GM23338 (cell line): Measurements from ENCODE around the gene SUPT5H. TPM values are rescaled to one million over a fixed set of nuclear protein-coding genes. Genes with fewer than 3 reads are reported as not detected.
A peak's percentile ranks its signal among the peaks of the same experiment; 100 is the strongest.

Experiments used
- ATAC-seq: fragments of 200-7000 bp; cut with Tn5 transposase; 3 replicates; pipeline ENCODE4 v1.9.1; 2020
- DNase-seq: peaks from one replicate; pipeline ENCODE4 v3.0.0-alpha.2; 2015; ENCODE audit warnings: low spot score
- H2AFZ ChIP-seq: fragments of 200-600 bp; sonication (generic); 2 replicates; pipeline ENCODE4 v1.8.0; 2016; ENCODE audit warnings: antibody characterized with exemption, mild to moderate bottlenecking, moderate library complexity
- H3F3A ChIP-seq: fragments of 200-600 bp; sonication (generic); replicated peaks from 2 replicates; pipeline ENCODE4 v1.8.0; 2017; ENCODE audit warnings: antibody characterized with exemption, mixed run types, low read depth
- H3K27ac ChIP-seq: fragments of 200-600 bp; sonication (generic); 2 replicates; pipeline ENCODE4 v1.6.1; 2016; ENCODE audit warnings: low read depth
- H3K27me3 ChIP-seq: fragments of 200-600 bp; sonication (generic); 2 replicates; pipeline ENCODE4 v1.8.0; 2016; ENCODE audit warnings: mild to moderate bottlenecking, mixed run types, moderate library complexity; ENCODE audit not compliant: insufficient read depth
- H3K36me3 ChIP-seq: fragments of 200-600 bp; sonication (generic); 2 replicates; pipeline ENCODE4 v1.8.0; 2016; ENCODE audit warnings: mild to moderate bottlenecking; ENCODE audit not compliant: insufficient read depth
- H3K4me1 ChIP-seq: fragments of 200-600 bp; sonication (generic); 2 replicates; pipeline ENCODE4 v1.8.0; 2016; ENCODE audit warnings: mild to moderate bottlenecking, moderate library complexity; ENCODE audit not compliant: insufficient read depth
- H3K4me2 ChIP-seq: fragments of 200-600 bp; sonication (generic); 2 replicates; pipeline ENCODE4 v1.7.1; 2017; ENCODE audit warnings: mixed run types
- H3K4me3 ChIP-seq: fragments of 200-600 bp; sonication (generic); 2 replicates; pipeline ENCODE4 v1.6.1; 2016; ENCODE audit warnings: mixed run types
- H3K79me2 ChIP-seq: fragments of 200-600 bp; sonication (generic); replicated peaks from 2 replicates; pipeline ENCODE4 v1.8.0; 2017; ENCODE audit warnings: mild to moderate bottlenecking; ENCODE audit not compliant: insufficient read depth
- H3K9me2 ChIP-seq: fragments of 200-600 bp; sonication (generic); 2 replicates; pipeline ENCODE4 v1.8.0; 2017; ENCODE audit not compliant: insufficient read depth
- H4K20me1 ChIP-seq: fragments of 200-600 bp; sonication (generic); replicated peaks from 2 replicates; pipeline ENCODE4 v1.8.0; 2017; ENCODE audit warnings: mild to moderate bottlenecking; ENCODE audit not compliant: insufficient read depth
- H3K27ac Mint-ChIP-seq: 2 replicates; pipeline ENCODE4 v1.8.0; 2020; ENCODE audit warnings: inconsistent platforms, mild to moderate bottlenecking, moderate library complexity, mixed read lengths
- H3K27me3 Mint-ChIP-seq: 3 replicates; pipeline ENCODE4 v1.8.0; 2022; ENCODE audit warnings: low read depth, mild to moderate bottlenecking, moderate library complexity, mixed read lengths, inconsistent platforms; ENCODE audit not compliant: insufficient read depth, poor library complexity
- H3K36me3 Mint-ChIP-seq: 3 replicates; pipeline ENCODE4 v1.8.0; 2021; ENCODE audit warnings: low read depth, mild to moderate bottlenecking, inconsistent platforms, moderate library complexity, mixed read lengths
- H3K4me1 Mint-ChIP-seq: 3 replicates; pipeline ENCODE4 v1.8.0; 2020; ENCODE audit warnings: mild to moderate bottlenecking, inconsistent platforms, mixed read lengths
- H3K4me3 Mint-ChIP-seq: 3 replicates; pipeline ENCODE4 v1.8.0; 2021; ENCODE audit warnings: moderate library complexity, mild to moderate bottlenecking, inconsistent platforms, mixed read lengths
- H3K9me3 Mint-ChIP-seq: 3 replicates; pipeline ENCODE4 v1.8.0; 2020; ENCODE audit warnings: moderate library complexity, mild to moderate bottlenecking, inconsistent platforms, mixed read lengths
- CREB1 ChIP-seq: fragments of 250-450 bp; sonication (Bioruptor Pico); IDR thresholded peaks from 2 replicates; pipeline ENCODE4 v1.5.0; 2020; ENCODE audit warnings: low read depth, mild to moderate bottlenecking, moderate library complexity
- EZH2 ChIP-seq: fragments of 200-600 bp; sonication (generic); IDR thresholded peaks from one replicate; pipeline ENCODE4 v1.8.0; 2017; ENCODE audit warnings: antibody characterized with exemption, mild to moderate bottlenecking, low read depth; ENCODE audit not compliant: unreplicated experiment
- EZH2phosphoT487 ChIP-seq: fragments of 200-600 bp; sonication (generic); IDR thresholded peaks from one replicate; pipeline ENCODE4 v1.8.1; 2018; ENCODE audit warnings: antibody characterized with exemption; ENCODE audit not compliant: unreplicated experiment
- NANOG ChIP-seq: IDR thresholded peaks from 2 replicates; pipeline ENCODE4 v1.6.1; 2016; ENCODE audit warnings: antibody characterized with exemption, borderline replicate concordance
- POLR2AphosphoS5 ChIP-seq: IDR thresholded peaks from 2 replicates; pipeline ENCODE4 v1.6.1; 2016; ENCODE audit warnings: antibody characterized with exemption, low read depth
- ZNF114 ChIP-seq: fragments of 250-450 bp; sonication (Bioruptor Pico); IDR thresholded peaks from 2 replicates; pipeline ENCODE4 v1.5.0; 2020; ENCODE audit warnings: mild to moderate bottlenecking, moderate library complexity
- ZNF331 ChIP-seq: fragments of 250-450 bp; sonication (Bioruptor Pico); IDR thresholded peaks from 2 replicates; pipeline ENCODE4 v1.5.0; 2020; ENCODE audit warnings: low read depth, mild to moderate bottlenecking, moderate library complexity
- polyA plus RNA-seq: library from polyadenylated mRNA; unstranded; fragments of >200 nt; fragmentation: Nextera tagmentation; extraction: Ambion mirVana; gene quantifications from 2 replicates; pipeline ENCODE4 v1.2.1, GENCODE V29; 2016
- total RNA-seq: library from RNA; depleted of rRNA; stranded (reverse); fragments of >200 nt; shearing (Covaris generic); gene quantifications from 2 replicates; pipeline ENCODE4 v1.2.3, GENCODE V29; 2014
- TF ChIP-seq, protein P1 (sequence below), 2 experiments: fragments of 200-600 bp in 1 of 2; sonication (generic) in 1 of 2; conservative IDR thresholded peaks; 2 replicates each; pipeline versions ENCODE4 v1.5.1 to v1.6.1; 2016 to 2017; ENCODE audit warnings: antibody characterized with exemption in 2 of 2, low read depth in 2 of 2, mild to moderate bottlenecking in 2 of 2, moderate library complexity in 1 of 2
- TF ChIP-seq, protein P2 (sequence below): IDR thresholded peaks from 2 replicates; pipeline ENCODE4 v1.6.1; 2016; ENCODE audit warnings: antibody characterized with exemption
- TF ChIP-seq, protein P3 (sequence below): IDR thresholded peaks from one replicate; pipeline ENCODE4 v1.6.1; 2018; ENCODE audit warnings: antibody characterized with exemption; ENCODE audit not compliant: unreplicated experiment

The SUPT5H gene
- total and polyA plus RNA-seq, 2 experiments from 2014 or later: 108 to 150 TPM

DNA sequence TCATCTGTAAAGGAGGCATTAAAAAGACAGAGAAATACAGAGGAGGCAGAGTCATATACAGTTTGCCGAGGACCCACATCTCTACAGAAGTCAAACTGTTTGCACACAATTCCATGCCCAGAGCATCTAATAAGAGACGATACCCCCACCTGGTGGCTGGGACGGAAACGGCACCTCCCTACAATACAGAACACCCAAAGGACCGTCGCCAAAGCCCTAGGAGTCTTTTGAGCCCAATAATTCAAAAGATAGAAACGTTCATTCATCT lies 33.6 kb upstream of the SUPT5H start:
- H3K4me1 ChIP-seq: peaks cover 41% of the 10 kb centered on the region
- peak overlapping the region; percentile 94 for H3K4me3 Mint-ChIP-seq
- H3K4me1 Mint-ChIP-seq: peaks cover 48% of the 10 kb centered on the region
- no peaks in the 10 kb centered on the region for H3K36me3 ChIP-seq
- H3K9me3 Mint-ChIP-seq: peaks cover 4% of the 10 kb centered on the region; the same call in 2 of the 3 replicates
- peak overlapping the region; percentile 91 for H3K4me2 ChIP-seq
- DNase-seq: peak; percentile 97
- no peak overlapping the region for H2AFZ ChIP-seq
- peaks cover 44% of the 10 kb centered on the region for H3K27me3 Mint-ChIP-seq
- H3K27me3 ChIP-seq: no peaks in the 10 kb centered on the region
- ATAC-seq: peak; percentile 14
- H3K4me3 ChIP-seq: peak overlapping the region; percentile 99
- H4K20me1 ChIP-seq: peaks cover 18% of the 10 kb centered on the region; the same call in 1 of the 2 replicates
- peaks cover 32% of the 10 kb centered on the region for H3K36me3 Mint-ChIP-seq
- peak overlapping the region; percentile 75; the same call in 1 of the 2 replicates for H3K27ac ChIP-seq
- H3K79me2 ChIP-seq: peaks cover 38% of the 10 kb centered on the region
- TF ChIP-seq, protein P1, sequence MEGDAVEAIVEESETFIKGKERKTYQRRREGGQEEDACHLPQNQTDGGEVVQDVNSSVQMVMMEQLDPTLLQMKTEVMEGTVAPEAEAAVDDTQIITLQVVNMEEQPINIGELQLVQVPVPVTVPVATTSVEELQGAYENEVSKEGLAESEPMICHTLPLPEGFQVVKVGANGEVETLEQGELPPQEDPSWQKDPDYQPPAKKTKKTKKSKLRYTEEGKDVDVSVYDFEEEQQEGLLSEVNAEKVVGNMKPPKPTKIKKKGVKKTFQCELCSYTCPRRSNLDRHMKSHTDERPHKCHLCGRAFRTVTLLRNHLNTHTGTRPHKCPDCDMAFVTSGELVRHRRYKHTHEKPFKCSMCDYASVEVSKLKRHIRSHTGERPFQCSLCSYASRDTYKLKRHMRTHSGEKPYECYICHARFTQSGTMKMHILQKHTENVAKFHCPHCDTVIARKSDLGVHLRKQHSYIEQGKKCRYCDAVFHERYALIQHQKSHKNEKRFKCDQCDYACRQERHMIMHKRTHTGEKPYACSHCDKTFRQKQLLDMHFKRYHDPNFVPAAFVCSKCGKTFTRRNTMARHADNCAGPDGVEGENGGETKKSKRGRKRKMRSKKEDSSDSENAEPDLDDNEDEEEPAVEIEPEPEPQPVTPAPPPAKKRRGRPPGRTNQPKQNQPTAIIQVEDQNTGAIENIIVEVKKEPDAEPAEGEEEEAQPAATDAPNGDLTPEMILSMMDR (conservative IDR thresholded peaks at IDR 0.05; ENCODE audit: low read depth in 2 of 2): peak; percentile 91 to 100
- TF ChIP-seq, protein P2, sequence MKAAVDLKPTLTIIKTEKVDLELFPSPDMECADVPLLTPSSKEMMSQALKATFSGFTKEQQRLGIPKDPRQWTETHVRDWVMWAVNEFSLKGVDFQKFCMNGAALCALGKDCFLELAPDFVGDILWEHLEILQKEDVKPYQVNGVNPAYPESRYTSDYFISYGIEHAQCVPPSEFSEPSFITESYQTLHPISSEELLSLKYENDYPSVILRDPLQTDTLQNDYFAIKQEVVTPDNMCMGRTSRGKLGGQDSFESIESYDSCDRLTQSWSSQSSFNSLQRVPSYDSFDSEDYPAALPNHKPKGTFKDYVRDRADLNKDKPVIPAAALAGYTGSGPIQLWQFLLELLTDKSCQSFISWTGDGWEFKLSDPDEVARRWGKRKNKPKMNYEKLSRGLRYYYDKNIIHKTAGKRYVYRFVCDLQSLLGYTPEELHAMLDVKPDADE: no peak
- no peak for TF ChIP-seq EZH2
- TF ChIP-seq POLR2AphosphoS5: no peak; the same call in 1 of the 2 replicates
- H3K27ac Mint-ChIP-seq: peak overlapping the region; percentile 96
- peaks cover 36% of the 10 kb centered on the region for H3F3A ChIP-seq
- H3K9me2 ChIP-seq: no peaks in the 10 kb centered on the region

DNA sequence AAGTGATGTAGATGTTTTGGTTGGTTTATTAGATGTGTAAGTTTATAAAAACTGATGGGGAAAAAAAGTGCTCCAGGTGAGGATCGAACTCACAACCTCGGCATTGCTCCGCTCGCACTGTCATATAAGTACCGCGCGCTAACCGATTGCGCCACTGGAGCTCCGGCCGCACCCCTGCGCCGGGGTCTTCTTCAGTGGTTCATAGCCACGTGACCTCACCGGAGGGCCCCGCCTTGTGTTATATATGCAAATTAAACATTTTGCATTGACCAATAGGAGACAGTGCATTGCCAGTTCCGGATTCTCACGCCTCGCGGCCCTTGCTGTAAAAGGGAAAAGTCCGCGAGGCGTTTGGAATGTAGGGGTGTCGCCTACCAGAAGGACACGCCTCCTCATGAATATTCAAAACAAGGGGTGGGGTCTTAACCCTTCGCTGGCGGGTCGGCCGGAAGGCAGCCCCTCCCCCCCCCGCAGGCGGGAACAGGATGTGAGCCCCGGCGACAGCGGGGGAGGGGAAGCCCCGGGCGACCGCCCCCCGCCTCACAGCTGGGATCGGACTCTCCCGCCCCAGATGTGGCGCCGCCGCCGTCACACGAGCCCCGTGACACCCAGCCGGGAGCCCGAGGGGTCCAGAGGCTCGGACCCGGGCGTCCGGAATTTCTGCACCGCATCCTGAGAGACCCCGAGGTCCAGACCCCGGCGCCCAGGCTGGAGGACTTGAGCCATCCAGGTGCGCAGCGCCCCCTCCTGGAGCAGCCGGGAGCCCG lies 33.1 kb upstream of the SUPT5H start, which contains the start of gene PLEKHG2:
Gene PLEKHG2 (plus strand): TSS at position 570 of the 767 bp plus-strand sequence. CDS start 1,418 bp downstream, outside the sequence.
- Mint-ChIP-seq H3K4me3 (peak within 1 kb of the TSS; percentile 94), H3K27me3 (peaks cover 39% of the 10 kb centered on the region), H3K36me3 (peaks cover 32% of the 10 kb centered on the region), H3K9me3 (peaks cover 4% of the 10 kb centered on the region; the same call in 2 of the 3 replicates), H3K27ac (peak within 1 kb of the TSS; percentile 96), H3K4me1 (peaks cover 48% of the 10 kb centered on the region)
- Histone ChIP-seq H3K27ac (peak within 1 kb of the TSS; percentile 100), H4K20me1 (peaks cover 18% of the 10 kb centered on the region; the same call in 1 of the 2 replicates), H3K4me2 (peak within 1 kb of the TSS; percentile 100), H3K4me1 (peaks cover 41% of the 10 kb centered on the region), H3K9me2 (no peaks in the 10 kb centered on the region), H3K79me2 (peaks cover 33% of the 10 kb centered on the region), H3K4me3 (peak within 1 kb of the TSS; percentile 100), H3F3A (peaks cover 36% of the 10 kb centered on the region), H3K27me3 (no peaks in the 10 kb centered on the region), H3K36me3 (no peaks in the 10 kb centered on the region), H2AFZ (no peak within 1 kb of the TSS)
- ATAC-seq: peak; percentile 39
- DNase-seq: peak; percentile 100
- peak; percentile 85 for TF ChIP-seq CREB1
- no peak for TF ChIP-seq ZNF331
- TF ChIP-seq, protein P1 (conservative IDR thresholded peaks at IDR 0.05; ENCODE audit: low read depth in 2 of 2): peak; percentile 78 to 84; a peak in 3 of 4 replicates
- TF ChIP-seq NANOG: no peak
- TF ChIP-seq, protein P3, sequence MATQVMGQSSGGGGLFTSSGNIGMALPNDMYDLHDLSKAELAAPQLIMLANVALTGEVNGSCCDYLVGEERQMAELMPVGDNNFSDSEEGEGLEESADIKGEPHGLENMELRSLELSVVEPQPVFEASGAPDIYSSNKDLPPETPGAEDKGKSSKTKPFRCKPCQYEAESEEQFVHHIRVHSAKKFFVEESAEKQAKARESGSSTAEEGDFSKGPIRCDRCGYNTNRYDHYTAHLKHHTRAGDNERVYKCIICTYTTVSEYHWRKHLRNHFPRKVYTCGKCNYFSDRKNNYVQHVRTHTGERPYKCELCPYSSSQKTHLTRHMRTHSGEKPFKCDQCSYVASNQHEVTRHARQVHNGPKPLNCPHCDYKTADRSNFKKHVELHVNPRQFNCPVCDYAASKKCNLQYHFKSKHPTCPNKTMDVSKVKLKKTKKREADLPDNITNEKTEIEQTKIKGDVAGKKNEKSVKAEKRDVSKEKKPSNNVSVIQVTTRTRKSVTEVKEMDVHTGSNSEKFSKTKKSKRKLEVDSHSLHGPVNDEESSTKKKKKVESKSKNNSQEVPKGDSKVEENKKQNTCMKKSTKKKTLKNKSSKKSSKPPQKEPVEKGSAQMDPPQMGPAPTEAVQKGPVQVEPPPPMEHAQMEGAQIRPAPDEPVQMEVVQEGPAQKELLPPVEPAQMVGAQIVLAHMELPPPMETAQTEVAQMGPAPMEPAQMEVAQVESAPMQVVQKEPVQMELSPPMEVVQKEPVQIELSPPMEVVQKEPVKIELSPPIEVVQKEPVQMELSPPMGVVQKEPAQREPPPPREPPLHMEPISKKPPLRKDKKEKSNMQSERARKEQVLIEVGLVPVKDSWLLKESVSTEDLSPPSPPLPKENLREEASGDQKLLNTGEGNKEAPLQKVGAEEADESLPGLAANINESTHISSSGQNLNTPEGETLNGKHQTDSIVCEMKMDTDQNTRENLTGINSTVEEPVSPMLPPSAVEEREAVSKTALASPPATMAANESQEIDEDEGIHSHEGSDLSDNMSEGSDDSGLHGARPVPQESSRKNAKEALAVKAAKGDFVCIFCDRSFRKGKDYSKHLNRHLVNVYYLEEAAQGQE: no peak
- no peak for TF ChIP-seq EZH2phosphoT487
- TF ChIP-seq, protein P2: no peak
- 0 out of 2 replicates have a peak, but pooled peaks have one; percentile 17 for TF ChIP-seq ZNF114 (CRISPR knock-in tag)
- TF ChIP-seq POLR2AphosphoS5: peak; percentile 82
